GM19193 (cell line): Measurements from ENCODE around the gene UGT1A8.

Source experiments
- POLR2A ChIP-seq: IDR thresholded peaks from 4 replicates; pipeline ENCODE4 v1.6.1; 2011; ENCODE audit not compliant: insufficient read depth, insufficient read length; ENCODE audit errors: extremely low read depth

Gene UGT1A8

GRCh38 chr2:233814056-233814835 is 196.8 kb downstream of the UGT1A8 start:
- TF ChIP-seq POLR2A: no peak

- no peak for TF ChIP-seq POLR2A
These were observed 198.4 kb downstream of the UGT1A8 start for GRCh38 chr2:233815861-233816260.

- TF ChIP-seq POLR2A: no peak
These were observed 198.9 kb downstream of the UGT1A8 start for GRCh38 chr2:233816334-233816733.

GRCh38 chr2:233816771-233817170 is 199.3 kb downstream of the UGT1A8 start:
- TF ChIP-seq POLR2A: no peak

GRCh38 chr2:233817361-233817911 is 200.0 kb downstream of the UGT1A8 start:
- no peak for TF ChIP-seq POLR2A

GRCh38 chr2:233817995-233818638 is 200.7 kb downstream of the UGT1A8 start:
- no peak for TF ChIP-seq POLR2A

GRCh38 chr2:233818639-233819621 is 201.5 kb downstream of the UGT1A8 start:
- no peak for TF ChIP-seq POLR2A

- TF ChIP-seq POLR2A: no peak
These were observed 202.7 kb downstream of the UGT1A8 start for GRCh38 chr2:233819884-233820773.

- no peak for TF ChIP-seq POLR2A
These were observed 203.3 kb downstream of the UGT1A8 start for GRCh38 chr2:233820774-233821105.

- TF ChIP-seq POLR2A: no peak
These were observed 203.8 kb downstream of the UGT1A8 start for GRCh38 chr2:233821196-233821595.

GRCh38 chr2:233821709-233822100 is 204.3 kb downstream of the UGT1A8 start:
- no peak for TF ChIP-seq POLR2A

GRCh38 chr2:233822101-233822771 is 204.8 kb downstream of the UGT1A8 start:
- TF ChIP-seq POLR2A: no peak
